Panc1 (cell line): ENCODE measurements around the gene TP73. TPM values are rescaled to one million over a fixed set of nuclear protein-coding genes. Genes with fewer than 3 reads are reported as not detected.

Experiments
- ATAC-seq: fragments of 200-7000 bp; cut with Tn5 transposase; 2 replicates; pipeline ENCODE4 v1.9.1; 2020; ENCODE audit warnings: mild to moderate bottlenecking, moderate library complexity
- BruUV-seq: library from RNA; stranded (reverse); fragments of 400-500 nt; replicated peaks from 2 replicates; lab custom pipeline; 2021; lab: Mats Ljungman, UMichigan
- CTCF ChIA-PET: fragments of 300-600 bp; sonication (Branson Sonifier 250); formaldehyde crosslinking; loops from one replicate; lab custom pipeline; 2022; ENCODE audit warnings: antibody characterized with exemption; lab: Charles Lee
- POLR2A ChIA-PET: fragments of 300-600 bp; sonication (Branson Sonifier 250); formaldehyde crosslinking; loops from one replicate; lab custom pipeline; 2022; ENCODE audit warnings: antibody characterized with exemption; lab: Charles Lee
- DNase-seq: peaks from one replicate; pipeline ENCODE4 v3.0.0-alpha.2; 2010; ENCODE audit warnings: low read depth, low spot score
- H3K27ac ChIP-seq: 2 replicates; pipeline ENCODE4 v1.5.1; 2011; ENCODE audit warnings: mild to moderate bottlenecking, low read length, inconsistent platforms
- H3K27me3 ChIP-seq: fragments of 200-500 bp; sonication (Bioruptor generic); 2 replicates; pipeline ENCODE4 v1.6.0; 2014; ENCODE audit warnings: low read length, inconsistent platforms; ENCODE audit not compliant: control insufficient read depth, insufficient read depth
- H3K36me3 ChIP-seq: fragments of 200-500 bp; sonication (Bioruptor generic); 2 replicates; pipeline ENCODE4 v1.5.1; 2014; ENCODE audit warnings: inconsistent platforms, mild to moderate bottlenecking, low read length, moderate library complexity; ENCODE audit not compliant: control insufficient read depth, insufficient read depth
- H3K4me1 ChIP-seq: 2 replicates; pipeline ENCODE4 v1.5.1; 2011; ENCODE audit warnings: inconsistent platforms, mild to moderate bottlenecking, low read length, moderate library complexity; ENCODE audit not compliant: control insufficient read depth, insufficient read depth
- H3K4me3 ChIP-seq, 2 experiments: 2 replicates each; pipeline ENCODE4 v1.5.1; 2011 to 2012; ENCODE audit warnings: low read depth in 2 of 2, low read length in 2 of 2, mild to moderate bottlenecking in 2 of 2, inconsistent platforms in 1 of 2, moderate library complexity in 1 of 2
- H3K9me3 ChIP-seq: fragments of 200-500 bp; sonication (Bioruptor generic); 2 replicates; pipeline ENCODE4 v1.5.1; 2014; ENCODE audit warnings: low read depth, mild to moderate bottlenecking, inconsistent platforms, low read length, moderate library complexity; ENCODE audit not compliant: control insufficient read depth, insufficient read depth
- CTCF ChIP-seq: fragments of 450-650 bp; IDR thresholded peaks from 2 replicates; pipeline ENCODE4 v1.5.1; 2017; ENCODE audit warnings: mild to moderate bottlenecking
- POLR2AphosphoS5 ChIP-seq: IDR thresholded peaks from 2 replicates; pipeline ENCODE4 v1.6.1; 2012; ENCODE audit warnings: mild to moderate bottlenecking, low read depth, low read length, moderate library complexity
- REST ChIP-seq, 2 experiments: IDR thresholded peaks; 2 replicates each; pipeline ENCODE4 v1.6.1; 2011 to 2012; ENCODE audit warnings: low read depth in 2 of 2, control low read depth in 1 of 2, low read length in 1 of 2, mild to moderate bottlenecking in 1 of 2, moderate library complexity in 1 of 2; ENCODE audit not compliant: insufficient read depth in 1 of 2
- SIN3A ChIP-seq: IDR thresholded peaks from 2 replicates; pipeline ENCODE4 v1.6.1; 2012; ENCODE audit warnings: low read depth, mild to moderate bottlenecking, low read length, moderate library complexity, borderline replicate concordance; ENCODE audit not compliant: insufficient read depth
- TCF7L2 ChIP-seq: IDR thresholded peaks from 2 replicates; pipeline ENCODE4 v1.6.1; 2011; ENCODE audit warnings: mild to moderate bottlenecking, low read depth, low read length, inconsistent platforms
- in situ Hi-C: cut with HindIII; loops from 2 replicates; pipeline ENCODE4 v1.10.0; 2016; ENCODE audit warnings: low sequenced_read_pairs, low pct_unique_long_range_greater_than_20kb
- intact Hi-C: fragments of 100-400 bp; cut with micrococcal nuclease; formaldehyde crosslinking; loops from one replicate; pipeline ENCODE4 v1.10.0; 2022; ENCODE audit not compliant: unreplicated experiment
- total RNA-seq: library from RNA; stranded (reverse); gene quantifications from one replicate; pipeline ENCODE4 v1.2.1, GENCODE V29; 2021; ENCODE audit not compliant: unreplicated experiment

TP73 gene
- total RNA-seq, 1 experiment from 2014 or later, result 4.7 TPM

- no TSS peak for BruUV-seq
- Histone ChIP-seq H3K27me3 (no peaks in the 10 kb centered on the region), H3K9me3 (no peaks in the 10 kb centered on the region), H3K27ac (no peak overlapping the region), H3K36me3 (no peaks in the 10 kb centered on the region), H3K4me3 (no peak overlapping the region), H3K4me1 (peaks cover 4% of the 10 kb centered on the region; the same call in 1 of the 2 replicates)
- in situ Hi-C loops (no loop called here), intact Hi-C loops (loop anchor here (10.0 kb wide), 1 partner anchor 68 kb away; no protein-coding TSS in a partner anchor)
- ChIA-PET POLR2A (no interaction called here), CTCF (no interaction called here)
- no peak for TF ChIP-seq POLR2AphosphoS5
- TF ChIP-seq TCF7L2, result no peak
- no peak for TF ChIP-seq CTCF
- TF ChIP-seq REST (IDR thresholded peaks at IDR 0.05; ENCODE audit: insufficient read depth in 1 of 2, low read depth in 2 of 2, low read length in 1 of 2), result no peak
- TF ChIP-seq SIN3A, result no peak
- ATAC-seq (no peak), DNase-seq (no peak)
Measured at GRCh38 chr1:3656450-3657095, 4.3 kb downstream of the TP73 start.

DNA sequence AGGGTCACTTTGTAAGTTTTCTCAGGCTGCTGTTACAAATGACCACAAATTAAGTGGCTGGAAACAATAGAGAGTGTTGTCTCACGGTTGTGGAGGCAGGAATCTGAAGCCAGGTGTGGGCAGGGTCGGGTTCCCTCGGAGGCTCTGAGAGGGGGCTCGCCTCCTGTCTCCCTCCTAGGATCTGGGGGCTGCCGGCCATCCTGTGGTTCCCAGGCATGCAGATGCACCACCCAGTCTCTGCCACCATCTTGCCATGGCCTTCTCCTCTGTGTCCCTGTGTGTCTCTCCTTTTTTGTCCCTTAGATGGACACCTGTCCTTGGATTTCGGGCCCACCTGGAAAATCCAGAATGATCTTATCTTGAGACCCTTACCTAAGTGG is 4.8 kb downstream of the TP73 start:
- no peaks in the 10 kb centered on the region for H3K9me3 ChIP-seq
- TF ChIP-seq REST (IDR thresholded peaks at IDR 0.05; ENCODE audit: insufficient read depth in 1 of 2, low read depth in 2 of 2, low read length in 1 of 2), result no peak
- no peak for TF ChIP-seq SIN3A
- no peak for TF ChIP-seq POLR2AphosphoS5
- TF ChIP-seq CTCF, result no peak
- no peak for TF ChIP-seq TCF7L2
- POLR2A ChIA-PET, result no interaction called here
- peaks cover 4% of the 10 kb centered on the region; the same call in 1 of the 2 replicates for H3K4me1 ChIP-seq
- no peak overlapping the region for H3K4me3 ChIP-seq
- intact Hi-C loops, result loop anchor here (10.0 kb wide), 1 partner anchor 68 kb away; no protein-coding TSS in a partner anchor
- CTCF ChIA-PET, result no interaction called here
- DNase-seq (no peak), ATAC-seq (no peak)
- H3K27me3 ChIP-seq, result no peaks in the 10 kb centered on the region
- no TSS peak for BruUV-seq
- no peaks in the 10 kb centered on the region for H3K36me3 ChIP-seq
- in situ Hi-C loops, result no loop called here
- no peak overlapping the region for H3K27ac ChIP-seq
